NCI-H1417 treated with DMSO at 0.1 percent for 48 hours (cell line): ENCODE data around the gene CAPN8.
"Not testable (repeated sequence)": the region's sequence is repeated elsewhere in the genome, so short reads cannot be mapped to it uniquely, and the experiment has no call there.

ENCODE experiments used
- DNase-seq: peaks from one replicate; lab custom pipeline; 2025; lab: John Stamatoyannopoulos, UW

CAPN8 gene

GRCh38 chr1:223525957-223526356, 139.5 kb downstream of the CAPN8 start:
- DNase-seq = no peak

- DNase-seq = no peak
These were observed 140.0 kb downstream of the CAPN8 start for GRCh38 chr1:223525546-223525945.

GRCh38 chr1:223524930-223525451, 140.5 kb downstream of the CAPN8 start:
- no peak for DNase-seq

GRCh38 chr1:223521150-223521549, 144.4 kb downstream of the CAPN8 start:
- DNase-seq = no peak

- no peak for DNase-seq
These were observed 145.3 kb downstream of the CAPN8 start for GRCh38 chr1:223520200-223520599.

- no peak for DNase-seq
These were observed 146.4 kb downstream of the CAPN8 start for GRCh38 chr1:223519116-223519515.

- not testable (repeated sequence) for DNase-seq
These were observed 146.9 kb downstream of the CAPN8 start for GRCh38 chr1:223518553-223518952.

- no peak for DNase-seq
These were observed 149.6 kb downstream of the CAPN8 start for GRCh38 chr1:223515926-223516325.

GRCh38 chr1:223515421-223515820, 150.1 kb downstream of the CAPN8 start:
- no peak for DNase-seq

- no peak for DNase-seq
These were observed 150.9 kb downstream of the CAPN8 start for GRCh38 chr1:223514644-223515043.

- DNase-seq = no peak
These were observed 152.2 kb downstream of the CAPN8 start for GRCh38 chr1:223513309-223513708.

GRCh38 chr1:223512057-223512456, 153.4 kb downstream of the CAPN8 start:
- no peak for DNase-seq

- DNase-seq = no peak
These were observed 156.7 kb downstream of the CAPN8 start for GRCh38 chr1:223508796-223509195.

GRCh38 chr1:223504741-223505140, 160.8 kb downstream of the CAPN8 start:
- DNase-seq = no peak

- no peak for DNase-seq
These were observed 162.2 kb downstream of the CAPN8 start for GRCh38 chr1:223503348-223503747.

GRCh38 chr1:223500560-223501425, 164.7 kb downstream of the CAPN8 start:
- no peak for DNase-seq

GRCh38 chr1:223496883-223497282, 168.6 kb downstream of the CAPN8 start:
- DNase-seq = no peak

GRCh38 chr1:223494926-223495645, 170.4 kb downstream of the CAPN8 start:
- DNase-seq = no peak

GRCh38 chr1:223492044-223492443, 173.5 kb downstream of the CAPN8 start:
- DNase-seq = no peak
